ENCODE results near the gene PPP1R14C. TPM values are rescaled to one million over a fixed set of nuclear protein-coding genes. Genes with fewer than 3 reads are reported as not detected.

The PPP1R14C gene
- total RNA-seq, 1 experiment from 2014 or later = 4.6 TPM

- Histone ChIP-seq H3K4me1 (ENCODE audit: insufficient read depth, low read length, poor library complexity, severe bottlenecking) (peaks cover 6% of the 10 kb centered on the region), H3K27ac (ENCODE audit: low read depth, low read length, poor library complexity, severe bottlenecking) (no peak overlapping the region), H3K4me3 (ENCODE audit: low read depth, low read length, poor library complexity, severe bottlenecking) (no peak overlapping the region), H3K27me3 (replicated peaks; ENCODE audit: insufficient read depth, low read depth, low read length, poor library complexity) (no peaks in the 10 kb centered on the region), H3K9me3 (ENCODE audit: low read depth, low read length, poor library complexity, severe bottlenecking) (no peaks in the 10 kb centered on the region), H3K36me3 (ENCODE audit: insufficient read depth, low read length, poor library complexity, severe bottlenecking) (no peaks in the 10 kb centered on the region)
- POLR2A ChIA-PET (ENCODE audit: low non-redundant PET) = no interaction called here
- CTCF ChIA-PET = no interaction called here
- TF ChIP-seq CTCF (conservative IDR thresholded peaks at IDR 0.05; ENCODE audit: low read depth, low read length) (no peak), EZH2 (IDR thresholded peaks at IDR 0.05; ENCODE audit: borderline replicate concordance, low read depth, low read length, poor library complexity, severe bottlenecking) (no peak)
- no TSS peak for BruUV-seq (replicated peaks)
- DNase-seq (ENCODE audit: low spot score) = no peak
- intact Hi-C loops (cut with micrococcal nuclease; ENCODE audit: unreplicated experiment) = no loop called here
Measured at GRCh38 chr6:150251566-150252186, 108.8 kb downstream of the PPP1R14C start.

GRCh38 chr6:150252714-150253444, 110.0 kb downstream of the PPP1R14C start:
- ChIA-PET POLR2A (ENCODE audit: low non-redundant PET) (no interaction called here), CTCF (no interaction called here)

GRCh38 chr6:150253489-150253888, 110.6 kb downstream of the PPP1R14C start:
- POLR2A ChIA-PET (ENCODE audit: low non-redundant PET) = no interaction called here
- Histone ChIP-seq H3K36me3 (ENCODE audit: insufficient read depth, low read length, poor library complexity, severe bottlenecking) (no peaks in the 10 kb centered on the region), H3K27me3 (replicated peaks; ENCODE audit: insufficient read depth, low read depth, low read length, poor library complexity) (no peaks in the 10 kb centered on the region), H3K9me3 (ENCODE audit: low read depth, low read length, poor library complexity, severe bottlenecking) (no peaks in the 10 kb centered on the region), H3K4me1 (ENCODE audit: insufficient read depth, low read length, poor library complexity, severe bottlenecking) (peaks cover 6% of the 10 kb centered on the region), H3K27ac (ENCODE audit: low read depth, low read length, poor library complexity, severe bottlenecking) (no peak overlapping the region), H3K4me3 (ENCODE audit: low read depth, low read length, poor library complexity, severe bottlenecking) (no peak overlapping the region)
- no peak for DNase-seq (ENCODE audit: low spot score)
- CTCF ChIA-PET = no interaction called here
- intact Hi-C loops (cut with micrococcal nuclease; ENCODE audit: unreplicated experiment) = no loop called here
- no peak for TF ChIP-seq CTCF (conservative IDR thresholded peaks at IDR 0.05; ENCODE audit: low read depth, low read length)
- no peak for TF ChIP-seq EZH2 (IDR thresholded peaks at IDR 0.05; ENCODE audit: borderline replicate concordance, low read depth, low read length, poor library complexity, severe bottlenecking)
- BruUV-seq (replicated peaks) = no TSS peak

More at GRCh38 chr6:150252714-150253444, 110.0 kb downstream of the PPP1R14C start:
- no peak for TF ChIP-seq EZH2 (IDR thresholded peaks at IDR 0.05; ENCODE audit: borderline replicate concordance, low read depth, low read length, poor library complexity, severe bottlenecking)
- TF ChIP-seq CTCF (conservative IDR thresholded peaks at IDR 0.05; ENCODE audit: low read depth, low read length) = no peak
- H3K9me3 ChIP-seq (ENCODE audit: low read depth, low read length, poor library complexity, severe bottlenecking) = no peaks in the 10 kb centered on the region
- no TSS peak for BruUV-seq (replicated peaks)
- no peak overlapping the region for H3K4me3 ChIP-seq (ENCODE audit: low read depth, low read length, poor library complexity, severe bottlenecking)
- H3K27me3 ChIP-seq (replicated peaks; ENCODE audit: insufficient read depth, low read depth, low read length, poor library complexity) = no peaks in the 10 kb centered on the region
- no peak overlapping the region for H3K27ac ChIP-seq (ENCODE audit: low read depth, low read length, poor library complexity, severe bottlenecking)
- H3K36me3 ChIP-seq (ENCODE audit: insufficient read depth, low read length, poor library complexity, severe bottlenecking) = no peaks in the 10 kb centered on the region
- H3K4me1 ChIP-seq (ENCODE audit: insufficient read depth, low read length, poor library complexity, severe bottlenecking) = peaks cover 6% of the 10 kb centered on the region
- intact Hi-C loops (cut with micrococcal nuclease; ENCODE audit: unreplicated experiment) = no loop called here
- no peak for DNase-seq (ENCODE audit: low spot score)

All from A673 (cell line).